SH-SY5Y (cell line): Measurements from ENCODE around the gene BRSK2.

Experiments
- GATA2 ChIP-seq: IDR thresholded peaks from 2 replicates; pipeline ENCODE4 v1.6.1; 2011; ENCODE audit warnings: mild to moderate bottlenecking, low read depth, low read length
- GATA3 ChIP-seq: IDR thresholded peaks from 2 replicates; pipeline ENCODE4 v1.6.1; 2011; ENCODE audit warnings: low read depth, mild to moderate bottlenecking, low read length, moderate library complexity

BRSK2 gene

GRCh38 chr11:1470681-1471611 is 81.2 kb downstream of the BRSK2 start:
- TF ChIP-seq GATA3 (no peak), GATA2 (no peak)

GRCh38 chr11:1471736-1472135 is 82.0 kb downstream of the BRSK2 start:
- TF ChIP-seq GATA3 = no peak
- no peak for TF ChIP-seq GATA2

GRCh38 chr11:1472180-1473005 is 82.7 kb downstream of the BRSK2 start:
- TF ChIP-seq GATA3 (no peak), GATA2 (no peak)

- TF ChIP-seq GATA3 = no peak
- no peak for TF ChIP-seq GATA2
These were observed 83.4 kb downstream of the BRSK2 start for GRCh38 chr11:1473011-1473628.

- TF ChIP-seq GATA3 = no peak
- no peak for TF ChIP-seq GATA2
These were observed 84.1 kb downstream of the BRSK2 start for GRCh38 chr11:1473786-1474185.

GRCh38 chr11:1475841-1476240 is 86.1 kb downstream of the BRSK2 start:
- TF ChIP-seq GATA3 = no peak
- TF ChIP-seq GATA2 = no peak

GRCh38 chr11:1476940-1477736 is 87.4 kb downstream of the BRSK2 start:
- no peak for TF ChIP-seq GATA3
- no peak for TF ChIP-seq GATA2

GRCh38 chr11:1478011-1478410 is 88.3 kb downstream of the BRSK2 start:
- TF ChIP-seq GATA3 (no peak), GATA2 (no peak)

- TF ChIP-seq GATA2 = no peak
- TF ChIP-seq GATA3 = no peak
These were observed 88.8 kb downstream of the BRSK2 start for GRCh38 chr11:1478544-1478943.

GRCh38 chr11:1479006-1479677 is 89.4 kb downstream of the BRSK2 start:
- no peak for TF ChIP-seq GATA3

- TF ChIP-seq GATA2 (no peak), GATA3 (no peak)
These were observed 90.0 kb downstream of the BRSK2 start for GRCh38 chr11:1479678-1480118.

GRCh38 chr11:1480191-1480554 is 90.4 kb downstream of the BRSK2 start:
- TF ChIP-seq GATA3 = no peak
- no peak for TF ChIP-seq GATA2
